GM23338 (cell line): ENCODE measurements around the gene CHN1. TPM values are rescaled to one million over a fixed set of nuclear protein-coding genes. Genes with fewer than 3 reads are reported as not detected.

ENCODE experiments used
- ATAC-seq: fragments of 200-7000 bp; cut with Tn5 transposase; 3 replicates; pipeline ENCODE4 v1.9.1; 2020
- DNase-seq: peaks from one replicate; pipeline ENCODE4 v3.0.0-alpha.2; 2015; ENCODE audit warnings: low spot score
- H2AFZ ChIP-seq: fragments of 200-600 bp; sonication (generic); 2 replicates; pipeline ENCODE4 v1.8.0; 2016; ENCODE audit warnings: antibody characterized with exemption, mild to moderate bottlenecking, moderate library complexity
- H3F3A ChIP-seq: fragments of 200-600 bp; sonication (generic); replicated peaks from 2 replicates; pipeline ENCODE4 v1.8.0; 2017; ENCODE audit warnings: antibody characterized with exemption, mixed run types, low read depth
- H3K27ac ChIP-seq: fragments of 200-600 bp; sonication (generic); 2 replicates; pipeline ENCODE4 v1.6.1; 2016; ENCODE audit warnings: low read depth
- H3K27me3 ChIP-seq: fragments of 200-600 bp; sonication (generic); 2 replicates; pipeline ENCODE4 v1.8.0; 2016; ENCODE audit warnings: mild to moderate bottlenecking, mixed run types, moderate library complexity; ENCODE audit not compliant: insufficient read depth
- H3K36me3 ChIP-seq: fragments of 200-600 bp; sonication (generic); 2 replicates; pipeline ENCODE4 v1.8.0; 2016; ENCODE audit warnings: mild to moderate bottlenecking; ENCODE audit not compliant: insufficient read depth
- H3K4me1 ChIP-seq: fragments of 200-600 bp; sonication (generic); 2 replicates; pipeline ENCODE4 v1.8.0; 2016; ENCODE audit warnings: mild to moderate bottlenecking, moderate library complexity; ENCODE audit not compliant: insufficient read depth
- H3K4me2 ChIP-seq: fragments of 200-600 bp; sonication (generic); 2 replicates; pipeline ENCODE4 v1.7.1; 2017; ENCODE audit warnings: mixed run types
- H3K4me3 ChIP-seq: fragments of 200-600 bp; sonication (generic); 2 replicates; pipeline ENCODE4 v1.6.1; 2016; ENCODE audit warnings: mixed run types
- H3K79me2 ChIP-seq: fragments of 200-600 bp; sonication (generic); replicated peaks from 2 replicates; pipeline ENCODE4 v1.8.0; 2017; ENCODE audit warnings: mild to moderate bottlenecking; ENCODE audit not compliant: insufficient read depth
- H3K9me2 ChIP-seq: fragments of 200-600 bp; sonication (generic); 2 replicates; pipeline ENCODE4 v1.8.0; 2017; ENCODE audit not compliant: insufficient read depth
- H4K20me1 ChIP-seq: fragments of 200-600 bp; sonication (generic); replicated peaks from 2 replicates; pipeline ENCODE4 v1.8.0; 2017; ENCODE audit warnings: mild to moderate bottlenecking; ENCODE audit not compliant: insufficient read depth
- H3K27ac Mint-ChIP-seq: 2 replicates; pipeline ENCODE4 v1.8.0; 2020; ENCODE audit warnings: inconsistent platforms, mild to moderate bottlenecking, moderate library complexity, mixed read lengths
- H3K27me3 Mint-ChIP-seq: 3 replicates; pipeline ENCODE4 v1.8.0; 2022; ENCODE audit warnings: low read depth, mild to moderate bottlenecking, moderate library complexity, mixed read lengths, inconsistent platforms; ENCODE audit not compliant: insufficient read depth, poor library complexity
- H3K36me3 Mint-ChIP-seq: 3 replicates; pipeline ENCODE4 v1.8.0; 2021; ENCODE audit warnings: low read depth, mild to moderate bottlenecking, inconsistent platforms, moderate library complexity, mixed read lengths
- H3K4me1 Mint-ChIP-seq: 3 replicates; pipeline ENCODE4 v1.8.0; 2020; ENCODE audit warnings: mild to moderate bottlenecking, inconsistent platforms, mixed read lengths
- H3K4me3 Mint-ChIP-seq: 3 replicates; pipeline ENCODE4 v1.8.0; 2021; ENCODE audit warnings: moderate library complexity, mild to moderate bottlenecking, inconsistent platforms, mixed read lengths
- H3K9me3 Mint-ChIP-seq: 3 replicates; pipeline ENCODE4 v1.8.0; 2020; ENCODE audit warnings: moderate library complexity, mild to moderate bottlenecking, inconsistent platforms, mixed read lengths
- CREB1 ChIP-seq: fragments of 250-450 bp; sonication (Bioruptor Pico); IDR thresholded peaks from 2 replicates; pipeline ENCODE4 v1.5.0; 2020; ENCODE audit warnings: low read depth, mild to moderate bottlenecking, moderate library complexity
- EZH2 ChIP-seq: fragments of 200-600 bp; sonication (generic); IDR thresholded peaks from one replicate; pipeline ENCODE4 v1.8.0; 2017; ENCODE audit warnings: antibody characterized with exemption, mild to moderate bottlenecking, low read depth; ENCODE audit not compliant: unreplicated experiment
- EZH2phosphoT487 ChIP-seq: fragments of 200-600 bp; sonication (generic); IDR thresholded peaks from one replicate; pipeline ENCODE4 v1.8.1; 2018; ENCODE audit warnings: antibody characterized with exemption; ENCODE audit not compliant: unreplicated experiment
- JUNB ChIP-seq: IDR thresholded peaks from one replicate; pipeline ENCODE4 v1.6.1; 2016; ENCODE audit warnings: antibody characterized with exemption; ENCODE audit not compliant: unreplicated experiment
- NANOG ChIP-seq: IDR thresholded peaks from 2 replicates; pipeline ENCODE4 v1.6.1; 2016; ENCODE audit warnings: antibody characterized with exemption, borderline replicate concordance
- POLR2AphosphoS5 ChIP-seq: IDR thresholded peaks from 2 replicates; pipeline ENCODE4 v1.6.1; 2016; ENCODE audit warnings: antibody characterized with exemption, low read depth
- STAT1 ChIP-seq: IDR thresholded peaks from one replicate; pipeline ENCODE4 v1.6.1; 2016; ENCODE audit warnings: antibody characterized with exemption; ENCODE audit not compliant: unreplicated experiment
- ZNF114 ChIP-seq: fragments of 250-450 bp; sonication (Bioruptor Pico); IDR thresholded peaks from 2 replicates; pipeline ENCODE4 v1.5.0; 2020; ENCODE audit warnings: mild to moderate bottlenecking, moderate library complexity
- ZNF331 ChIP-seq: fragments of 250-450 bp; sonication (Bioruptor Pico); IDR thresholded peaks from 2 replicates; pipeline ENCODE4 v1.5.0; 2020; ENCODE audit warnings: low read depth, mild to moderate bottlenecking, moderate library complexity
- polyA plus RNA-seq: library from polyadenylated mRNA; unstranded; fragments of >200 nt; fragmentation: Nextera tagmentation; extraction: Ambion mirVana; gene quantifications from 2 replicates; pipeline ENCODE4 v1.2.1, GENCODE V29; 2016
- total RNA-seq: library from RNA; depleted of rRNA; stranded (reverse); fragments of >200 nt; shearing (Covaris generic); gene quantifications from 2 replicates; pipeline ENCODE4 v1.2.3, GENCODE V29; 2014
- TF ChIP-seq, protein P1 (sequence below): IDR thresholded peaks from one replicate; pipeline ENCODE4 v1.6.1; 2018; ENCODE audit warnings: antibody characterized with exemption; ENCODE audit not compliant: unreplicated experiment
- TF ChIP-seq, protein P2 (sequence below): IDR thresholded peaks from 2 replicates; pipeline ENCODE4 v1.6.1; 2016; ENCODE audit warnings: antibody characterized with exemption
- TF ChIP-seq, protein P3 (sequence below), 2 experiments: fragments of 200-600 bp in 1 of 2; sonication (generic) in 1 of 2; conservative IDR thresholded peaks; 2 replicates each; pipeline versions ENCODE4 v1.5.1 to v1.6.1; 2016 to 2017; ENCODE audit warnings: antibody characterized with exemption in 2 of 2, low read depth in 2 of 2, mild to moderate bottlenecking in 2 of 2, moderate library complexity in 1 of 2

The CHN1 gene
- total and polyA plus RNA-seq, 2 experiments from 2014 or later: 28.1 to 36.5 TPM

DNA sequence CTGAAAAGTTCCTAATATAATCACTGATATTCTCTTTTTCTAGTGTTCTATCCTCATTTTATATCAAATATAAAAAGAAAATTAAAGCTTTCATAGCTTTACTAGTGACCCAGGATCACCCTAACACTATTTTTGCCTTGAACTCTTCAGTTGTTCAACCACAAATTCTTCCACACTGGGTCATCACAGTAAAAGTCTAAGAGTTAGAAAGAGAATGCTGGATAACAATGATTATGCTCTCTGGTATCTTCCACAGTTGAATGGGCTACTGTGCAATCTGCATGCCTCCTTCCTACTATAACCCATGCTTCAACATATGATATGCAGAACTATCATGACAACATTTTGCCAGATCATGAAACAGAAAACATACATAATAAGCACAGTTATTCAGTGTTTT is 32.3 kb downstream of the CHN1 start:
- Histone ChIP-seq H3K36me3 (no peaks in the 10 kb centered on the region), H4K20me1 (no peaks in the 10 kb centered on the region), H3K27ac (no peak overlapping the region), H3K27me3 (no peaks in the 10 kb centered on the region), H3K9me2 (no peaks in the 10 kb centered on the region), H3K4me2 (no peak overlapping the region), H2AFZ (no peak overlapping the region), H3K4me3 (no peak overlapping the region), H3K79me2 (peaks cover 100% of the 10 kb centered on the region), H3F3A (no peaks in the 10 kb centered on the region), H3K4me1 (peaks cover 45% of the 10 kb centered on the region)
- ATAC-seq: no peak
- no peak for DNase-seq
- H3K27ac Mint-ChIP-seq: no peak overlapping the region
- H3K4me1 Mint-ChIP-seq: peaks cover 50% of the 10 kb centered on the region
- peaks cover 20% of the 10 kb centered on the region for H3K36me3 Mint-ChIP-seq
- no peak for TF ChIP-seq POLR2AphosphoS5
- no peak for TF ChIP-seq JUNB
- TF ChIP-seq, protein P1, sequence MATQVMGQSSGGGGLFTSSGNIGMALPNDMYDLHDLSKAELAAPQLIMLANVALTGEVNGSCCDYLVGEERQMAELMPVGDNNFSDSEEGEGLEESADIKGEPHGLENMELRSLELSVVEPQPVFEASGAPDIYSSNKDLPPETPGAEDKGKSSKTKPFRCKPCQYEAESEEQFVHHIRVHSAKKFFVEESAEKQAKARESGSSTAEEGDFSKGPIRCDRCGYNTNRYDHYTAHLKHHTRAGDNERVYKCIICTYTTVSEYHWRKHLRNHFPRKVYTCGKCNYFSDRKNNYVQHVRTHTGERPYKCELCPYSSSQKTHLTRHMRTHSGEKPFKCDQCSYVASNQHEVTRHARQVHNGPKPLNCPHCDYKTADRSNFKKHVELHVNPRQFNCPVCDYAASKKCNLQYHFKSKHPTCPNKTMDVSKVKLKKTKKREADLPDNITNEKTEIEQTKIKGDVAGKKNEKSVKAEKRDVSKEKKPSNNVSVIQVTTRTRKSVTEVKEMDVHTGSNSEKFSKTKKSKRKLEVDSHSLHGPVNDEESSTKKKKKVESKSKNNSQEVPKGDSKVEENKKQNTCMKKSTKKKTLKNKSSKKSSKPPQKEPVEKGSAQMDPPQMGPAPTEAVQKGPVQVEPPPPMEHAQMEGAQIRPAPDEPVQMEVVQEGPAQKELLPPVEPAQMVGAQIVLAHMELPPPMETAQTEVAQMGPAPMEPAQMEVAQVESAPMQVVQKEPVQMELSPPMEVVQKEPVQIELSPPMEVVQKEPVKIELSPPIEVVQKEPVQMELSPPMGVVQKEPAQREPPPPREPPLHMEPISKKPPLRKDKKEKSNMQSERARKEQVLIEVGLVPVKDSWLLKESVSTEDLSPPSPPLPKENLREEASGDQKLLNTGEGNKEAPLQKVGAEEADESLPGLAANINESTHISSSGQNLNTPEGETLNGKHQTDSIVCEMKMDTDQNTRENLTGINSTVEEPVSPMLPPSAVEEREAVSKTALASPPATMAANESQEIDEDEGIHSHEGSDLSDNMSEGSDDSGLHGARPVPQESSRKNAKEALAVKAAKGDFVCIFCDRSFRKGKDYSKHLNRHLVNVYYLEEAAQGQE: no peak
- no peak for TF ChIP-seq STAT1
- no peak for TF ChIP-seq ZNF331 (CRISPR knock-in tag)
- TF ChIP-seq ZNF114 (CRISPR knock-in tag): no peak
- H3K4me3 Mint-ChIP-seq: no peak overlapping the region
- no peaks in the 10 kb centered on the region for H3K9me3 Mint-ChIP-seq
- H3K27me3 Mint-ChIP-seq: no peaks in the 10 kb centered on the region

DNA sequence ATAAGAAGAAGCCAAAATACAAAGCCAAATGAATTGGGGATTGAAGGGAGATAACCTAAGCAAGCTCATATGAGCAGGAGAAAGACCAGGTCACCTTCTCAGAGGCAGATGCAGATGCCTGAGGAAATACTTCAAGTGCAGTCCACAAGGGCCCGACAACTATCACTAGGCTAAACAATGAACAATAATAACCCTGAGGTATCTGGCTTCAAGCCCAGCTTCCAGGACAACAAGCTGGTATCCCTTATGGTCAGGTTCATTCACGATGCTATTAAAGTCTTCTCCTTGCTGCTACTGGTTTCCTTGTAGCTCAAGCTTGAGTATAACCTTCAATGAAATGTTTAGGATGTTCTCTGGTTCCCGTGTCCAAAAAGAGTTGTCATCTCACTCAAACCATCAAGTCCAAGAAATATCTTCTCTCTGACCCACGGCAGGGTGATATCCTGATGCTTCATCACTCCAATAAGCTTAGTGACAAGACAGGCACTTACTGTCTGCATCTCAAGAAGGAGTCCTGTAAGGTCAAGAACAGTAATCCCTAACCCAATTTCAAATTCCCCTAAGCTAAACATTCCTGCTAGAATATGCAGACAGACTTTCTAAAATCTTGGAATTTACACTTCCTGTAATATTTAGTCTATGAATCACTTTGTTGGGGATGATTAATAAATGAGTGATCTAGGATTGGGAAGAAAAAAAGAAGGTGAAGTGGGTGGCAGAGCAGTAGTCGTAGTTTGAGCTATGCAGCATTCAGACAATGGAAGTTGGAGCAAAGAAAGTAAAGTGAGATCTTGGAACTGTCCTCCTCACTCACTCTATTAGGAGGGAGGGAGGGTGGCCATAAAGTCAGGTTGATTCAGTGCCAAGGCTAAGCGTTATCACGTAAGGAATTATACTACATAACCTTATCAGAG is 33.1 kb downstream of the CHN1 start:
- Histone ChIP-seq H2AFZ (no peak overlapping the region), H3F3A (no peaks in the 10 kb centered on the region), H3K4me3 (no peak overlapping the region), H4K20me1 (no peaks in the 10 kb centered on the region), H3K4me2 (no peak overlapping the region), H3K9me2 (no peaks in the 10 kb centered on the region), H3K27me3 (no peaks in the 10 kb centered on the region), H3K79me2 (peaks cover 100% of the 10 kb centered on the region), H3K27ac (no peak overlapping the region), H3K36me3 (no peaks in the 10 kb centered on the region), H3K4me1 (peaks cover 50% of the 10 kb centered on the region)
- Mint-ChIP-seq H3K27ac (peak overlapping the region; percentile 20; the same call in 1 of the 2 replicates), H3K27me3 (no peaks in the 10 kb centered on the region), H3K9me3 (no peaks in the 10 kb centered on the region; the same call in 2 of the 3 replicates), H3K36me3 (peaks cover 23% of the 10 kb centered on the region), H3K4me3 (no peak overlapping the region), H3K4me1 (peaks cover 50% of the 10 kb centered on the region)
- ATAC-seq (no peak), DNase-seq (no peak)
- TF ChIP-seq ZNF114 (CRISPR knock-in tag) (no peak), JUNB (no peak), CREB1 (CRISPR knock-in tag) (no peak), EZH2phosphoT487 (no peak), EZH2 (no peak), ZNF331 (CRISPR knock-in tag) (no peak), STAT1 (no peak), NANOG (no peak), POLR2AphosphoS5 (no peak)
- TF ChIP-seq, protein P2, sequence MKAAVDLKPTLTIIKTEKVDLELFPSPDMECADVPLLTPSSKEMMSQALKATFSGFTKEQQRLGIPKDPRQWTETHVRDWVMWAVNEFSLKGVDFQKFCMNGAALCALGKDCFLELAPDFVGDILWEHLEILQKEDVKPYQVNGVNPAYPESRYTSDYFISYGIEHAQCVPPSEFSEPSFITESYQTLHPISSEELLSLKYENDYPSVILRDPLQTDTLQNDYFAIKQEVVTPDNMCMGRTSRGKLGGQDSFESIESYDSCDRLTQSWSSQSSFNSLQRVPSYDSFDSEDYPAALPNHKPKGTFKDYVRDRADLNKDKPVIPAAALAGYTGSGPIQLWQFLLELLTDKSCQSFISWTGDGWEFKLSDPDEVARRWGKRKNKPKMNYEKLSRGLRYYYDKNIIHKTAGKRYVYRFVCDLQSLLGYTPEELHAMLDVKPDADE: no peak
- TF ChIP-seq, protein P1: no peak
- TF ChIP-seq, protein P3, sequence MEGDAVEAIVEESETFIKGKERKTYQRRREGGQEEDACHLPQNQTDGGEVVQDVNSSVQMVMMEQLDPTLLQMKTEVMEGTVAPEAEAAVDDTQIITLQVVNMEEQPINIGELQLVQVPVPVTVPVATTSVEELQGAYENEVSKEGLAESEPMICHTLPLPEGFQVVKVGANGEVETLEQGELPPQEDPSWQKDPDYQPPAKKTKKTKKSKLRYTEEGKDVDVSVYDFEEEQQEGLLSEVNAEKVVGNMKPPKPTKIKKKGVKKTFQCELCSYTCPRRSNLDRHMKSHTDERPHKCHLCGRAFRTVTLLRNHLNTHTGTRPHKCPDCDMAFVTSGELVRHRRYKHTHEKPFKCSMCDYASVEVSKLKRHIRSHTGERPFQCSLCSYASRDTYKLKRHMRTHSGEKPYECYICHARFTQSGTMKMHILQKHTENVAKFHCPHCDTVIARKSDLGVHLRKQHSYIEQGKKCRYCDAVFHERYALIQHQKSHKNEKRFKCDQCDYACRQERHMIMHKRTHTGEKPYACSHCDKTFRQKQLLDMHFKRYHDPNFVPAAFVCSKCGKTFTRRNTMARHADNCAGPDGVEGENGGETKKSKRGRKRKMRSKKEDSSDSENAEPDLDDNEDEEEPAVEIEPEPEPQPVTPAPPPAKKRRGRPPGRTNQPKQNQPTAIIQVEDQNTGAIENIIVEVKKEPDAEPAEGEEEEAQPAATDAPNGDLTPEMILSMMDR (conservative IDR thresholded peaks at IDR 0.05; ENCODE audit: low read depth in 2 of 2): no peak
